Fibroblast of skin of left biceps (primary cell): ENCODE data around the gene RSPO3.
"Not testable (repeated sequence)": the region's sequence is repeated elsewhere in the genome, so short reads cannot be mapped to it uniquely, and the experiment has no call there.

Source experiments
- DNase-seq, 2 experiments: peaks; one replicate each; pipeline ENCODE4 v3.0.0-alpha.2; 2013; ENCODE audit warnings: low read depth in 2 of 2

Gene RSPO3, protein sequence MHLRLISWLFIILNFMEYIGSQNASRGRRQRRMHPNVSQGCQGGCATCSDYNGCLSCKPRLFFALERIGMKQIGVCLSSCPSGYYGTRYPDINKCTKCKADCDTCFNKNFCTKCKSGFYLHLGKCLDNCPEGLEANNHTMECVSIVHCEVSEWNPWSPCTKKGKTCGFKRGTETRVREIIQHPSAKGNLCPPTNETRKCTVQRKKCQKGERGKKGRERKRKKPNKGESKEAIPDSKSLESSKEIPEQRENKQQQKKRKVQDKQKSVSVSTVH

DNA sequence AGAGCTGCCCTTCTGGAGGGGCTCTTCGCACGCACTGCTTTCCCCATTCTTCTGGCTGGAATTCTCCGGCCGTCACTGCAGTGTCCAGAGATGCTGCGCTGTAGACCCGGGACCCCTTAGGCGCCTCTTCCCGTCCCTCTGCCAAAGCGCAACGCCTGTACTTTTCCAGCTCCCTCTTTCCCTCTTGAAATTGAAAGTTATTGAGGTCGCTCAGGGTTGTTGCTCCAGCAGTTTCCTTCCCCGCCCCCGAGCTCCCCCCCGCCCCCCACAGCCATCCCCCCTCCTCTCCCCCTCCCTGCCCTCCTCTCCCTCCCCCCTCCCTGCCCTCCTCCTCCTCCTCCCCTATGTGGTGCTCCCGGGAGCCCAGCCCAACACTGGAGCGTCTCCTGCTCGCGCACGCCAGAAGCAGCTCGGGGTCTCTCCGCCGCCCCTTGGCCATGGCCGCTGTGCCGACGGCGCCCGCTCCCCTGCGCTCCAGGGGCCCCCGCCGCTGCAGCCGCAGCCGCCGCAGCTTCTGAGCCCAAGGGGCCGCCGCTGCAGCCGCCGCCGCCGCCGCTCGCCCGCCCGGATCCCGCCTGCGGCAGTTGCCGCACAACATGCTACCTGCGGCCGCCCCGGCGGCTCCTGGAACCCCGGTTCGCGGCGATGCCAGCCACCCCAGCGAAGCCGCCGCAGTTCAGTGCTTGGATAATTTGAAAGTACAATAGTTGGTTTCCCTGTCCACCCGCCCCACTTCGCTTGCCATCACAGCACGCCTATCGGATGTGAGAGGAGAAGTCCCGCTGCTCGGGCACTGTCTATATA, at the start of gene RSPO3:
Gene RSPO3, plus strand, starts transcription at position 374 of the 804 bp plus-strand sequence. CDS start 522 bp downstream, outside the sequence.
- no peak for DNase-seq

DNA sequence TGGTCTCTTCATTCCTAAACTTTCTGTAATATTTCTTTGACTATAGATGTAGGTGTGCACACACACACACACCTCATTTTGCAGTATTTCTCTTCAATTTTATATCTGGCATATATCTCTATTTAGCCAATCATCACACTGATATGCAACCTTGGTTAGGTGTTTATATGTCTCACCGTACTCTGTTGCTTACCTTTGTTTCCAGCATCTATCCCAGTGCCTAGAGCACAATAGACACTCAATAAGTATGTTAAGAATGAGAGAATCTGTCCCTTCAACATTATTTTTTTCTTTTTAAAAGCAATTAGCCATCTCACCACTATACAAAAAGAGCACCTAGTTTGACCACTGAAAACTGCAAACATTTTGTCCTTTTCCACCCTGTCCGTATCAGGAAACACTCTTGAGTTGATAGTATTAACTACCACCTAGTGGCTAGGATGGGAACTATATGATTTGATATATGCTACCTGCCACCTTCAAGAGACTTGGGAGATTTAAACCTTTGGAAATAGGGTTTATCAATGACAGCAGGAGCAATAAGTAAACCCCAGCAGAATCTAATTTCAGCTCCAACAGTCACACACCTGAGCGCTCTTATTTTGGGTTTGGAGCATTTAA, 48.7 kb upstream of the RSPO3 start:
- DNase-seq = no peak

DNA sequence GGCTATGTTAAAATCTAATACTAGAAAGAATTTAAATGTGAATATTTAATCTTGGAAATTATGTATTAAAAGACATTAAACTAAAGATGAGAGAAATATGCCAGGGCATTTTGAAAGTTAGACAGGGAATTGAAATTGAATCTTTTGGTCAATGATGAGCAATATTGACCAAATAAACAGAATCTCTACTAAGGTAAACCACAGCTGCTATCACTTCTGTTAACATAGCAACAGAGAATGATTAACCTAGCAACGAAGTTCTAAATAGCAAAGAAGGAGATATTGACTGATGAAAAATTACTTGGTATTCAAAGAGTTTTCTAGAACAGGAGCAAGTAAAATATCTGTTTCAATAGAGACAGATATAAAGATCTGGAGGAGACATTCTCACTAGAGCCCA, 45.2 kb upstream of the RSPO3 start:
- no peak for DNase-seq

DNA sequence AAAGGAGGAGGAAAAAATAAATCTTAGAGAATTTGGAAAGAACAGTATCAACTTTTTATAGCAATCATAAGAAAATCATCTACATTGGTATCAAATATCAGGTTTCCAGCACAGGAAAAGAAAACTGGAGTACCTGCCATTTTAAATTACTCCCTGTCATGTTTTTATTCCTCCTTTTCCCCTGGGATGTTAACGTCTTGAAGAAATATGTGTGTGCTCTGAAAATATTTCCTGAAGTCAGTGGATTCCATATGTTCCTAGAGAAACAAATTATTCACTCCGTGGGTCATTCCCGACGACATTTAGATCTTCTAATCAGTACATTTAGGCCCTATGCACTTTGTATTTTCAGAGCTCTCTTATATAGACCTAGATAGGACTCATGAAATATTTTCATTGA, 42.0 kb upstream of the RSPO3 start:
- DNase-seq = peak in 1 of 2 experiments; percentile 6

DNA sequence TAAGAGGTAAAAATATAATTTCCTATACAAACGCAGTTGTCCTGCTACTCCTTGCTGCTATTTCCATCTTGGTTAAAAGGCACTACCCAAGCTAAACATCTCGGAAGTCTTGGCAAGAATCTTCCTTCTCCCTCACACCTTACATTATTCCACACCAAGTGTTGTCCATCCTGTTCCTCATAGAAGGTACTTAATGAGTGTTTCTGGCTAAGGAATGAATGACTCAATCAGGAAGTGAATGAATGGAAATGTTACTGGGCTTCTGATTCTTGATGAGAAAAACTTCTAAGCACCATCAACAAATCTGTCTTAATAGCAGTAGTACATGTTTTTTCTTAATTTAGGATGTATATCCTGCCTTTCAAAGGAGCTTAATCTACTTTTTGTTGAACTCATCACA, 40.6 kb upstream of the RSPO3 start:
- no peak for DNase-seq

DNA sequence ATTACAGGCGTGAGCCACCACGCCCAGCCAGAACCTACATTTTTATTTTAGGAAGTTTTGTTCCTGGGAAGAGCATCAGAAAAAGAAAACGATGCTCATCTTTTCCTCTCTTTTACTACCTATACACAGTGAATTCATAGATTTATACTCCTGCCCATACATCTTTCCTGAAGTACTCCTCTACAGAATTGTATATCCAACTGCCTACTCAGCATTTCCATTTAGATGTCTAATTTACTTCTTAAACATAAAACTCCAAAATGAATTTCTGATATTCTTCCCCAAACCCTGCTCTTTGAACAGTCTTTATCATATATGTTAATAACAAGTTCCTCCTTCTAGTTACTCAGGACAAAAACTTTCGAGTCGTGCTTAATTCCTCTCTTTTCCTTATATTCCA, 39.8 kb upstream of the RSPO3 start:
- no peak for DNase-seq

DNA sequence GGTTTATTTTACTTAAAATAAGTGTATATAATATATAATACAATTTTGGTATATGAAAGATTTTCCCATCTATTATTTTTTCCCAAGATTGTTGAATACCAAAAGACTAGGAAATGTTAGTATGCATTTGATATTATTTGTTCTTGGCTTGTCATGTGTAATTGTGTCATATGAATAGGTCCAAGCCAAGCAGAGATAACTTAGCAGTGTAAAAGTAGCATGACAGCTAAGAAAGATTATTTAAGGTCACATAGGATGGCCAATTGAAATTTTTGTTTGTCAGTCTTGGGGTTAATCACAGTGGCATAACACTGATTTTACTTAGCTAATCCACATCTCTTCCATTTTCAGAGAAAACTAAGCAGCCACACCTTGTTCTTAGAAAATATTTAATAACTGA, 38.8 kb upstream of the RSPO3 start:
- no peak for DNase-seq

DNA sequence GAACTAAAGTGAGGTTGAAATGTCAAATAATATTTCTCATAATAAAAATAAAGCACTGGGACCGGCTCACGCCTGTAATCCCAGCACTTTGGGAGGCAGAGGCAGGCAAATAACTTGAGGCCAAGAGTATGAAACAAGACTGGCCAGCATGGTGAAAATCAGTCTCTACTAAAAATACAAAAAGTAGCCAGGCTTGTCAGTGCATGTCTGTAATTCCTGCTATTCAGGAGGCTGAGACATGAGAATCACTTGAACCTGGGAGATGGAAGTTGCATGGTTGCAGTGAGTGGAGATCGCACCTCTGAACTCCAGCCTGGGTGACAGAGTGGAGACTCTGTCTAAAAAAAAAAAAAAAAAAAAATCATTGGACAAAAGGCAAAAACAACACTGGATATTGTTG, 38.4 kb upstream of the RSPO3 start:
- DNase-seq = no peak

DNA sequence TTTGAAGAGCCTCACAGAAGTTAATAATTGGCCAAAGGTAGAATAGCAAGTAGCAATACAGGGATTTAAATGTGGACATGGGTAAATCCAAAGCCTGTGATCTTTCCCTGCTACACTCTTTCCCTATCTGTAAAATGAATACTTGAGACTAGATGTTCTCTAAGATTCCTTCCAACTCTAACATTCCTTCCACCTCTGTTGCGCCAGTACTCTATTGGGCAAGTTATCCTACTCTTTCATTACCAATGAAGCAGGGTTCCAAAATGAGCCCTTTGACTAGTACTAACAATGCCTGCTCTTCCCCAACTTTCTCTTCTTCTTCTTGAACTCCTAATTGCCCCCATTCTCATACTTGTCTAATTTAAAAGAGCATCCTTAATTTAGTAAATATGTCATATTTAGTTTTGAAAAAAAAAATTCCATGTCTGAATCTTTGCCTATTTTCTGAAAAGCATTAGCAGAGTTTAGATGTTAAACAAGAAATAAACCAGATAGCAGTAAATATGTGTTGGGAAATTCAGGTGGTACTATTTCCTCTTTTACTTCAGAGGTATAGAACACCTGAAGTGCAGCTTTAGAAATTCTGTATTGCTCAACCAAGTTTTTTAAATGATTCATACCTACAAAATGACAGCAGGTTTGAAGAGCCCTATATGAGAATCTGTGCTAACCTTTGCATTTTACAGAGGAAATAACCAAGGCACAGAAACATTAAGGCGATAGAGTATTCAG, 35.1 kb upstream of the RSPO3 start:
- no peak for DNase-seq

DNA sequence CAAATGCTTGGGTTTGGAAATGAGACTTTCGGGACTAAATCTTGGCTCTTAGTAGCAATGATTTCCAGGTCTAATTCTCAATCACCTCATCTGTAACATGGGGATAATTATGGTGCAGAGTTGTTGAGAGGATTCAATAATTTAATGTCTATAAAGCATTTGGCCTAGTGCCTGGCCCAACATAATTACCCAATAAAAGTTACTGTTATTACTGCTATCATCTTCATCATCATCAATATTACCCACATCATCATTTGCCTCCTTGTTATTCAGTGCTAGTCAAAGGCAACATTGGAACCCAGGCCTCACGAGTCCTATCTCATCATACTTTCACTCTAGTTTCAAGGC, 34.5 kb upstream of the RSPO3 start:
- DNase-seq = no peak

DNA sequence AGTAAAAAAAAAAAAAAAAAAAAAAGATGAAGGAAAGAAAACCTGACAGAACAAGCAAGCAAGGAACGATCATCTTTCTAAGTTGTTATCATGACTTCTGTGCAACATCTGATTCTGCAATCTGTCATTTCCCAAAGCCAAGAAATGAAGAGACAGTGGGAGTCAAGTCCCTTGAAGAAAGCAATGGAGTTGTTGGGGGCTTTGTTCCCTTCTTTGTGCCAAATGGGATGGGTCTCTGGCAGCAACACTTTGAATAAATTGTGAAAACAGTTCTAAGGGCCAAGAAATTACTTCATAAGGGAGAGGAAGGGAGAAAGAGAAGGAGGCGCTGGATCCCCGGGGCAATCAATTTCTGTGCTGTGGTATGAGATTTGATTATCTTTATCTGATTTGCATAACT, 33.3 kb upstream of the RSPO3 start:
- no peak for DNase-seq

DNA sequence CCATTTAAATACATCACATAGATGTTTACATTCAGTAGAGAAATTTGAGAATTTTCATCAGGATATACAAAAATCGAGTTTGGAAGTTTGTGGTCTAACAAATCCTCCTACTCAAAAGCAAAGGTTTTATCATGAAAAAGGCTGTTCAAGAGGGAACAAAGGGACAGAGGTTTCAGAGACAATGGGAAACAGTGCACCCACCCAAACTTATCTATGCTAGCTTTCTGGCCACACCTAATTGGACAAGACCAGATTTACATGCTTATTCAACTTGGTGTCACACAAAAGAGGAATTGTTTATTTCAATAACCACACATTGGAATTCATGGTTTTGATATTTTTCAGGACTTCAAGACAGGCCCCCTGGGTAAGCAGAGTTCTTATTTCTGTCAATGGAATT, 28.4 kb upstream of the RSPO3 start:
- no peak for DNase-seq

DNA sequence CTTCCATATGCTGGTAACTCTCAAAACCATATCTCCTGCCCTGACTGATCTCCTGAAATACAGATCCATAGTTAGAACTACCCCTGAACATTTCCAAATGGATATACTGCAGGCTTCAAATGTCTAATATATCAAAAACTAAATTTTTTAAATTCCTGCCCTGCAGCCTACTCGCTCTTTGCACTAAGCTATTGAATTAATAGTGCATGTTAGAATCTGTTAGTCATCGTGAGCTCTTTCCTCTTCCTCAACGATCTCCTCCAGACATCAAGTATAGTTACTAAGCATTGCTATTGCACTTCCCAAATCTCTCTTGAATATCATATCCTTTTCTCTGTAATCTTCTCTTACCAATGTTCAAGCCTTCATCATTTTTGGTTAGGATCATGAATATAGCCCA, 26.0 kb upstream of the RSPO3 start:
- peak in 1 of 2 experiments; percentile 18 for DNase-seq

DNA sequence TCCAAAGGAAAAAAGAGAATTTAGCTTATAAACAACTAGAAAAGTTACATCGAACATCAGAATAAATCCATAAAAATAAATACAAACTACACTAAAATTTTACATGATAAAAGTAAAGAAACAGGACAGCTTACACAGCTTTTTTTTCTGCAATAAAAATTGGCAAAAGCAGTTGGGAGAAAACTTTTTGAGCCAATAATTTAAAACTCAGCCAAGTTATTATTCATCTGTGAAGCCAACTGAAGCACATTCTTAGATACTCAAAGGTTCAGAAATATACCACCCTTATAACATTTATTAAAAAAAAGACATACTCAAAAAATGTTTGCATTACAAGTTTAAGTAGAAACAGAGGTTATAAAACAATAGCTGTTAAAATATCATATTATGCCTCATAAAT, 23.7 kb upstream of the RSPO3 start:
- DNase-seq = no peak

DNA sequence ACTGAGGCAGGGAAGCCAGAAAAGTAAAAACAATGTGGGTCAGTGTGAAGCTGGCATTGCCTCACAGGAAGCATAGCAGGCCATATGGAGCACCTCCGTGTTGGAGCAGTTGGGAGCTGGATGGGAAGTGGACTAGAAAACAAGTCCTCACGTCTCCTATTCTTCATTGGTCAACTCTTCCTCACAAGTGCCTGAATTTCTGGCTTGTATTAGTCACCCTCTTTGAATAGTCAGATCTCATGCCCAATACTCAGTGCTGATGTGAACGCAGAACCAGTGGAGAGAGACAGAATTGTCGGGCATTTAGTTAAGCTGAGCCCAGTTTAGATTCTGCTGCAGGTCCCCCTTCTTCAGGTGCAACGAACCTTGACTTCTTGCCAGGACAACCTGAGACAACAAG, 22.3 kb upstream of the RSPO3 start:
- DNase-seq = no peak

DNA sequence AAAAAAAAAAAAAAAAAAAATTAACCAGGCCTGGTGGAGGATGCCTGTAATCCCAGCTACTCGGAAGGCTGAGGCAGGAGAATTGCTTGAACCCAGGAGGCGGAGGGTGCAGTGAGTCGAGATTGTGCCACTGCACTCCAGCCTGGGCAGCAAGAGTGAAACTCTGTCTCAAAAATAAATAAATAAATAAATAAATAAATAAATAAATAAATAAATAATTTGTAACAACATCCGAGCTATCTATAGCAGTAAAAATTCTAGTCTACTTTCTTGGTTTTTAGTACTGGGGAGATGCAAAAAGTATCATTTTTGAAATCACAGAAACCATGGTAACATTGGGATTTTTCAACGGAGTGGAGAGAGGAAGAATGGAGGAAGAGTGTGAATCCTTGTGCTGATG, 21.0 kb upstream of the RSPO3 start:
- not testable (repeated sequence) for DNase-seq

DNA sequence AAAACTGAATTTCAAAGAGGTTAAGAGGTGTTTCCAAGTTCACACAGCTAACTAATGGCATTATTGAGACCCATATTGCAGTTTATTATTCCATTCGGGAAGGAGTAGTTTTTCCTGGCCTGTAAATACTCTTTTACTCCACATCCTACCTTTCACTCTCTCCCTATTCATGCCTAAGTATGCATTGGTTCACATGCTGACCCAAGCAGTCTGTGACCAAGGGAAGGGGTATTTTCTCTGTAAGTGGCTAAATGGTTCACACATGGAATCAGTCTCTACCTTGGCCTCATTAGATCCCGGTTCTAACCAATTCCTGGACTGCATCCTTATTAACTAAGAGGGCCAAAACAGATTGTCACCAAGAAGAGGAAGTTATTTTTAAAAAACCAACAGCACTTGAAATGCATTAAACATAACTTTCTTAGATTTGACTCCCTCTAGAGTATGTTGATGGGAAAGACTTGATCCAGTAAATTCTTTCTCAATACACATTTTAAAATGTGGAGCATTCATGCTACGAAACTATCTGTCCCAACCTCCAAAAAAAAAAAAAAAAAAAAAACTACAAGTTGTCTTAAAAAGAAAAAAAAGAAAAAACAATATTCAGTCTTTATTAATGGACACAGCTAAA, 17.8 kb upstream of the RSPO3 start:
- no peak for DNase-seq

DNA sequence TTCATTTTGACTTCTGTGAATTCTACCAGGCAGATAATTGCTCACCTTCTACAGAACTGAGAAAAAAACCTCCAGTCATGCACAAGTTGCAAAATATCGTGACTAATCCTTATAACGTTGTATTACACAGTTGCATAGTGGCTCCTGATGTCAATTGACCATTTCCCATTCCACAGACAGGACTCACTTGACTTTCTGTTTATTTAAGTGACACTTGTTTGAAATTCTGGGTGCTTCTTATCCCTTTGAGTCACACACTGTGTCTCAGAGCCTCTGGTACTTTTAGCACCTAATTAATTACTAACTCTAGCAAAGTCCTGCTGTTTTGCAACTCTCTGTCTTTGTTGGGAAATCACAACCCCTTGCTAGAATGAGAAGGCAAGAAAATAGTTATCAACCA, 16.2 kb upstream of the RSPO3 start:
- DNase-seq = peak; percentile 75 to 77

DNA sequence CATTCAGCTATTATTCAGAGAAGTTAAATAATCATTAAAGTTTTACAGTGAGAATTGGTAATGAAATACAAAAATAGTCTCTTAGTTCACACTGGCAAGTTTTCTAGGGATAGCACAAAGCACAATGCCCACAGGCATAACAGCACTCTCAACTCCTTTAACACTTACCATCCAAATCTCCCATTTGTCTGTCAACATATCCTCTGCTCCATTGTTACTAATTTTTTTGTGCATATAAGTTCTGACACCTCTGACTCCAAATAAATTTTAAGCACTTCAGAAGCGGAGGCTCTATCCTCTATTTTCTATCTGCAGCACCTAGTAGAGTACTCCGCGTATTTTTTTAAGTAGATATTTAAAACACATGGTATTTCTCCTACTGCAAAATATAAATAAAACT, 15.6 kb upstream of the RSPO3 start:
- no peak for DNase-seq

DNA sequence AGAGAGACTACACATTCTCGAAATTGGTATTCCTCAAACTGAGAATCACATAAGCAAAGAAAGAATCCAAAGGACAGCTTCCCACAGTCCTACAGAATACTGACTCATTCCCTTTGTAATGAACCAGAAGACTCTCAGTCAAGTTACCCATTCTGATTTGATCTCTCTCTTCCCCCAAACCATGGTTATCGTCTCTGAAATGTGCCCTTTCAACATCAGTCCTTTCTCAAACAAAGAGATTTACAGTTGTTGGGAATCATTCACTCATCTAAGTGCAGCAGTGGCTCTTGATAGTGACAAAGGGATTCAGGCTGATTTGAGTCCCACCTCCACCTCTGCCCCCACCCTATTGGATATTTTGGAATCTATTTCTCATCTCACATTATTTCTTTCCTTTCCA, 15.0 kb upstream of the RSPO3 start:
- no peak for DNase-seq

DNA sequence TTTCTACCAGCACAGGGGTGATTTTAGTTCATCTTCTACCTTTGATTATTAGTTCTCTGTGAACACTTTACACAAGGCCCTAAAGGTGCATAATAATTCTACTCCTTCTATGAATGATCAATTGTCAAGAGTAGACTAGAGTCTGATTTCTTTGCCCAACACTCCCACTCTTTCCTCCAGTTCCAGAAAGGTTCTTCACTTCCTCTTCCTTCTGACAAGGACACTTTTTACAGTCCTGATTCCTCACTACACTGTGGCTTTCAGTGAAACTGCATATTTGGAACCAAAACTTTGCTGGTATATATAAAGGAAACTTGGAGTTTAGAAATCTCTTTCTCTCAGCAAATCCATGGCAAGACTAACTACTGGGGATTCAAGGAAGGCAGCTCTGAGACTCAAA, 10.6 kb upstream of the RSPO3 start:
- no peak for DNase-seq

DNA sequence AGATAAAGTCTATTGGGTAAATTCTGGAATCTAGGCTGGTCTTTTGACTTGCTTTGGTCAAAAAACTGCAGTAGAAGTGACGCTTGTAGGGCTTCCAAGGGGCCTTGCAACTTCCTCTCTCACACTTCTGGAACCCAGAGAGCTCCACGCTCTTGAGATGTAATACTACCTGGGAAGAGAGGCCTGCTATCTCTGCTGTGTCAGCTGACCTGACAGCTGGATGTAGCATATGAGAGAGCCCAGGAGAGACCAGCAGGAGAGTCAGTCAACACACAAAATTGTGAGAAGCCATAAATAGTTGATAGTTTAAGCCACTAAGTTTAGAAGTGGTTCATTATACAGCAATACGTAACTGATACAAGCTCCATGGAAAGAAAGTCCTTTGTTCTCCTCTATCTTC, 7.8 kb upstream of the RSPO3 start:
- DNase-seq = no peak
